Tibial nerve (tissue), 4 donors: ENCODE data around the gene XPNPEP1. TPM values are rescaled to one million over a fixed set of nuclear protein-coding genes. Genes with fewer than 3 reads are reported as not detected.

ENCODE experiments used
- DNase-seq, 2 donors: peaks; one replicate each; pipeline ENCODE4 v3.0.0-alpha.2; 2019; ENCODE audit warnings: low spot score in 2 of 2
- H3K27ac ChIP-seq, 4 donors: fragments of 200-600 bp; sonication (generic) in 3 of 4; one replicate each; pipeline ENCODE4 v1.5.1; 2017 to 2019; ENCODE audit warnings: mild to moderate bottlenecking in 1 of 4
- H3K27me3 ChIP-seq, 2 donors: fragments of 200-600 bp; sonication (generic) in 1 of 2; one replicate each; pipeline versions ENCODE4 v1.5.1 to v1.6.0; 2017 to 2019
- H3K36me3 ChIP-seq, 3 donors: fragments of 200-600 bp; sonication (generic); one replicate each; pipeline ENCODE4 v1.5.1; 2018 to 2019
- H3K4me1 ChIP-seq, 4 donors: fragments of 200-600 bp; sonication (generic) in 3 of 4; one replicate each; pipeline ENCODE4 v1.5.1; 2017 to 2019
- H3K4me3 ChIP-seq, 4 donors: fragments of 200-600 bp; sonication (generic) in 3 of 4; one replicate each; pipeline ENCODE4 v1.5.1; 2017 to 2019; ENCODE audit warnings: mild to moderate bottlenecking in 1 of 4, moderate library complexity in 1 of 4
- H3K9me3 ChIP-seq, 4 donors: fragments of 200-600 bp; sonication (generic) in 3 of 4; one replicate each; pipeline ENCODE4 v1.5.1; 2017 to 2019
- EP300 ChIP-seq, 2 donors: sonication (generic); formaldehyde crosslinking; IDR thresholded peaks; one replicate each; pipeline ENCODE4 v1.6.1; 2017; ENCODE audit warnings: antibody characterized with exemption in 2 of 2, mild to moderate bottlenecking in 1 of 2
- POLR2A ChIP-seq, 2 donors: fragments of 450-650 bp; IDR thresholded peaks; one replicate each; pipeline ENCODE4 v1.6.1; 2017; ENCODE audit warnings: antibody characterized with exemption in 2 of 2, mild to moderate bottlenecking in 2 of 2, moderate library complexity in 2 of 2
- WGBS, 2 donors: methylation state at CpG; one replicate each; pipeline ENCODE4 v1.1.5; 2018; 5-methylcytosine and 5-hydroxymethylcytosine counted together
- total RNA-seq, 4 donors: library from RNA; depleted of rRNA; stranded (reverse); fragments of >200 nt; gene quantifications; one replicate each; pipeline ENCODE4 v1.1.0, GENCODE V29; 2016
- TF ChIP-seq, protein P1 (sequence below), 5 experiments: fragments of 200-600 bp in 3 of 5; fragments of 450-650 bp in 2 of 5; sonication (generic) in 3 of 5; IDR thresholded peaks; one replicate each; pipeline ENCODE4 v1.5.1; 2016 to 2019; ENCODE audit warnings: antibody characterized with exemption in 5 of 5, mild to moderate bottlenecking in 3 of 5, moderate library complexity in 2 of 5

Gene XPNPEP1
- total RNA-seq, 4 donors from 2014 or later, result 41.0 to 99.3 (median 62.4) TPM

DNA sequence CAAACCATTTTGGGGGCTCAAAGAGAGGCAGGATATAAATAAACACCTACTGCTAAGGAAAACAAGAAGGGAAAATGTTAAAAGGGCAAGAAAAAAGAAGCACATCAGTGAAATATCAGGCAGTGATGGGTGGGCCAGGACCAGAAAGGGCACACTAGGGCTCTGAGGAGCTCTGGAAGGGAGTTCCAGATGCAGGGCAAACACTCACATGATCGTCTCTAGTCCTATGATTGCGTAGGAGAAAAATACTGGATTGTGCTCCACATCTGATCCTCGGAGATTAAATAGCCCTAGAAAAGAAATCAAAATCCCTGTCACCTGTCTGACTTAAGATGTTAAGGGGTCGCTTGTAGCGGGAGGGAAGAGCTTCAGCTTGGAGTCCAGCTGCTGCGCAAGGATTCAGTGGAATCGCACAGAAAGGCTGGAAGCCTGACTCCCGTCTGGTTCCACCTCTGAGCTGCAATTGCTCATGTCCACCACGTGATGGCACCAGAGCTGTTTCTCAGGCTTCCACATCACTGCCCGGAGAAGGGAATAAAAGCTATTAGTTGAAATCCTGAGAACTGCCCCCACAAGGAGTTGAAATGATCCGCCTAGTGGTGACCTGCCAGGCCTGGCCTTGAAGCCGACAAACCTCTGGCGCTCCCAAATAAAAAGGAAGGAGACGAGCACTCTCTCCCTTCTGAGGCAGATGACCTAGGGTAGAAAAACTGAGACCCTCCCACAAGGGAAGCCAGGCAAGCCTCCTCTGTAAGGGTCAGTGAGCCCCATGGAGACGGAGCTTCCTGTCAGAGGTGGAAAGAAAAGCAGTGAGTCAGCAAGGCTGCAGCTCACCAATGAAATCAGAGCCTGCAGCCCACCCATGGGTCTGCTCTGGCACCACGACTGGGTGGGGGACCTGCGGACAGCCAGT is 39.2 kb downstream of the XPNPEP1 start:
- Histone ChIP-seq H3K4me3 (no peak overlapping the region), H3K4me1 (peaks cover 0 to 22% (median 7%) of the 10 kb centered on the region in 4 donors), H3K27me3 (no peaks in the 10 kb centered on the region), H3K27ac (peak overlapping the region; percentile 41 to 81 (median 63)), H3K9me3 (no peaks in the 10 kb centered on the region), H3K36me3 (peaks cover 0 to 76% (median 8%) of the 10 kb centered on the region in 3 donors)
- TF ChIP-seq POLR2A (IDR thresholded peaks at IDR 0.05) (no peak), EP300 (IDR thresholded peaks at IDR 0.05) (peak in 1 of 2 donors; percentile 75)
- TF ChIP-seq, protein P1, sequence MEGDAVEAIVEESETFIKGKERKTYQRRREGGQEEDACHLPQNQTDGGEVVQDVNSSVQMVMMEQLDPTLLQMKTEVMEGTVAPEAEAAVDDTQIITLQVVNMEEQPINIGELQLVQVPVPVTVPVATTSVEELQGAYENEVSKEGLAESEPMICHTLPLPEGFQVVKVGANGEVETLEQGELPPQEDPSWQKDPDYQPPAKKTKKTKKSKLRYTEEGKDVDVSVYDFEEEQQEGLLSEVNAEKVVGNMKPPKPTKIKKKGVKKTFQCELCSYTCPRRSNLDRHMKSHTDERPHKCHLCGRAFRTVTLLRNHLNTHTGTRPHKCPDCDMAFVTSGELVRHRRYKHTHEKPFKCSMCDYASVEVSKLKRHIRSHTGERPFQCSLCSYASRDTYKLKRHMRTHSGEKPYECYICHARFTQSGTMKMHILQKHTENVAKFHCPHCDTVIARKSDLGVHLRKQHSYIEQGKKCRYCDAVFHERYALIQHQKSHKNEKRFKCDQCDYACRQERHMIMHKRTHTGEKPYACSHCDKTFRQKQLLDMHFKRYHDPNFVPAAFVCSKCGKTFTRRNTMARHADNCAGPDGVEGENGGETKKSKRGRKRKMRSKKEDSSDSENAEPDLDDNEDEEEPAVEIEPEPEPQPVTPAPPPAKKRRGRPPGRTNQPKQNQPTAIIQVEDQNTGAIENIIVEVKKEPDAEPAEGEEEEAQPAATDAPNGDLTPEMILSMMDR (IDR thresholded peaks at IDR 0.05), result peak; percentile 93 to 97 (median 95)
- peak; percentile 52 to 78 for DNase-seq
- 18 to 26% methylated on average over 16 to 17 of the region's 17 CpGs for WGBS, 2 donors

DNA sequence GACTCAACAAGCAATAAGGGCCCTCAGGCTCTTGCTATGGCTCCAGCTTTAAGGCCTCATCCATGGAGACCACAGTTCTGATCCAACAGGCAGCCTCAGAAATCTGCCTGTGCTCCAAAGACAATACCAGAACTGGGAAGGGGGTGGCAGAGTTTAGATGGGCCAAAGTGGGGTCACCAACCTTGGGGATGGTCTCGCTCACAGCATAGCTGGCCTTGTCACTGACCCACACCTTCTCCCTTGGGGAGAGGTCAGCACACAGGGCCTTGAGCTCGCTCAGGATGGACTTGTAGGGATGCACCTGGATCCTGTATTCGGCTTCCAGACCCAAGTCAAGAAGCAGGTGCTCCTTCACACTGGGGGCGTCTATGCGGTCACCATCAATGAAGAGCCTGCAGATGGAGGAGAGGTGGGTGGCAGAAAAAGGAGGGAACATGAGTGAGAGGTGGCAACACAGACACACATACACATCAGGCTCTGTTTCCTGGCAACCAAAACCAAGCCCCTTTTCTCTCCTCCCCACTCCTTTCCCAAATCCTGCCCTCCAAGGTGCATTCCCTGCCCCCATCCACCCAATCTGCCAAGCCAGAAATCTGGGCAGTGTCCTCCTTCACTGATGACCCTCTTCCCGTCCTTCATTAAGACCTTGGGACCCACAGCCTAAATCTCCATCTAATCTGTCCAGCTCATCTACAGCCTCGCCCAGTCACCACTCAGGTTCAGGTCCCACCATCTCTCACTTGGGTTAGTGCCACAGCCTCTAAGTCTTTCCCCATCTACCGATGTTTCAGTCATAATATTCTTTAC is 40.9 kb downstream of the XPNPEP1 start:
- peaks cover 0 to 21% (median 7%) of the 10 kb centered on the region in 4 donors for H3K4me1 ChIP-seq
- TF ChIP-seq, protein P1 (IDR thresholded peaks at IDR 0.05), result no peak
- TF ChIP-seq EP300 (IDR thresholded peaks at IDR 0.05) (no peak), POLR2A (IDR thresholded peaks at IDR 0.05) (no peak)
- no peaks in the 10 kb centered on the region for H3K9me3 ChIP-seq
- H3K4me3 ChIP-seq, result no peak overlapping the region
- H3K36me3 ChIP-seq, result peaks cover 0 to 72% (median 8%) of the 10 kb centered on the region in 3 donors
- H3K27ac ChIP-seq, result no peak overlapping the region
- H3K27me3 ChIP-seq, result no peaks in the 10 kb centered on the region
- WGBS, 2 donors, result 95 to 97% methylated on average over 8 of the region's 8 CpGs
- no peak for DNase-seq

DNA sequence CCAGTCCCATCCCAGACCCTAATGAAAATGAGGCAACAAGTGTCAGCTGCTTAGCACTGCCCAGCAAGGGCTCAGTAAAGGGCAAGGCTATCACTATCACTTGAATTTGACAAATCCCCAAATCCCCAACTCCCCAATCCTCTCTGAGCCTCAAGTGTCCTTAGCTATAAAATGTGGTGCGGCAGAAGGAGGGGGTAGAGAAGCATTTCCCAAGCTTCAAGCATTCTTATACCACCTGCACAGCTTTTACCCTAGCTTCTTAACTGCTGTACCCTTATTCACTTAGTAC is 41.6 kb downstream of the XPNPEP1 start:
- Histone ChIP-seq H3K36me3 (peaks cover 0 to 72% (median 8%) of the 10 kb centered on the region in 3 donors), H3K4me3 (no peak overlapping the region), H3K27ac (no peak overlapping the region), H3K9me3 (no peaks in the 10 kb centered on the region), H3K4me1 (peaks cover 0 to 19% (median 7%) of the 10 kb centered on the region in 4 donors), H3K27me3 (no peaks in the 10 kb centered on the region)
- no peak for DNase-seq
- TF ChIP-seq, protein P1 (IDR thresholded peaks at IDR 0.05), result no peak
- no peak for TF ChIP-seq EP300 (IDR thresholded peaks at IDR 0.05)
- TF ChIP-seq POLR2A (IDR thresholded peaks at IDR 0.05), result no peak
- 0 to 100% methylated on average over 1 of the region's 1 CpG for WGBS, 2 donors

DNA sequence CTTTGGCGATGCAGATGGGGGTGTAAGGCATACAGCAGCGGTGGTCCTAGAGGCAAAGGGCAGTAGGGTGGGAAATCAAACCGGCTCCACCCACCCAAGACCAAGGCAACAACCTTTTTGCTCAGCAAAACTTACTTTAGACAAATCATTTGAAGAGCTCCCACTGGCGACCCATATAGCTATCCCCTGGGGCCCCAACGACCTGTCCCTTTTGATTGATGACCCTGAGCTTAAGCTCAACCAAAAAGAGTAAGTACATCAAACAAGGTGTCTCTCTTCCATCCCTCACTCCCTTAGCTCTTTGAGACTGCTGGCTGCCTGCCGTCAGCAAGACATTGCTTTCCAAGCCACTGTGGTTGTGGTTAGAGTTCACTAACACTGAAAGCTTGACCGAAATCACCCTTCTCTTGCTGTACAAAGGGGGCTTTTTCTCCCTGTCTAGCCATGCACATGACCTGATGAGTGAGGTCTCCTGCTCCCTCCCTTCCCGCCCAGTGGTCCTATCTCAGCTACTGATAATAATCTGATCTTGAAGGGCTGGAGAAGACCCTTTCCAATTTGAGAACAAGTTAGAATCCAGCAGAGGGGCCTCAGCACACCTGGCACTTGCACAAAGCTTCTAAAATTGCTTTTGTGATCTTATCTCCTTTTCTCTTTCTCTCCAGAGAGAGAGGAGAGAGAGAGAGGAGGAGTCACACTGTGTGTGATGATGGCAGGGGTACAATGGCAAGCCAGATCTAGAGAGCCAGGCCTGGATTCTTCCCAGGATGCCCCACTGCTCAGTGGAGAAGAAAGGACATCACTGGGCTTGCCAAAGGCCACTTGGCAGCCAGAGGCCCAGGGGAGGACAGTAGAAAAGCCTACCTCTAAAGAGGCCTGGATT is 42.2 kb downstream of the XPNPEP1 start:
- Histone ChIP-seq H3K27ac (no peak overlapping the region), H3K9me3 (no peaks in the 10 kb centered on the region), H3K27me3 (no peaks in the 10 kb centered on the region), H3K4me3 (no peak overlapping the region), H3K4me1 (peaks cover 0 to 15% (median 7%) of the 10 kb centered on the region in 4 donors), H3K36me3 (peaks cover 0 to 74% (median 8%) of the 10 kb centered on the region in 3 donors)
- TF ChIP-seq POLR2A (IDR thresholded peaks at IDR 0.05) (no peak), EP300 (IDR thresholded peaks at IDR 0.05) (no peak)
- TF ChIP-seq, protein P1 (IDR thresholded peaks at IDR 0.05), result no peak
- DNase-seq, result no peak
- WGBS, 2 donors, result 69 to 75% methylated on average over 8 of the region's 8 CpGs
